ENCODE data around the gene CNTNAP2. TPM values are rescaled to one million over a fixed set of nuclear protein-coding genes. Genes with fewer than 3 reads are reported as not detected.

Gene CNTNAP2
- total and polyA plus RNA-seq, 9 of the 15 experiments (the other 6 are each of a cell fraction or from before 2014, with no cell fraction given) = 0.04 to 0.62 (median 0.09) TPM; not detected in 4

- TF ChIP-seq, protein P1, sequence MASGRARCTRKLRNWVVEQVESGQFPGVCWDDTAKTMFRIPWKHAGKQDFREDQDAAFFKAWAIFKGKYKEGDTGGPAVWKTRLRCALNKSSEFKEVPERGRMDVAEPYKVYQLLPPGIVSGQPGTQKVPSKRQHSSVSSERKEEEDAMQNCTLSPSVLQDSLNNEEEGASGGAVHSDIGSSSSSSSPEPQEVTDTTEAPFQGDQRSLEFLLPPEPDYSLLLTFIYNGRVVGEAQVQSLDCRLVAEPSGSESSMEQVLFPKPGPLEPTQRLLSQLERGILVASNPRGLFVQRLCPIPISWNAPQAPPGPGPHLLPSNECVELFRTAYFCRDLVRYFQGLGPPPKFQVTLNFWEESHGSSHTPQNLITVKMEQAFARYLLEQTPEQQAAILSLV (tag; IDR thresholded peaks at IDR 0.05) = no peak
- TF ChIP-seq ZNF280A (IDR thresholded peaks at IDR 0.05; ENCODE audit: low read depth, partially characterized antibody) = no peak
- no peak for TF ChIP-seq JUND (IDR thresholded peaks at IDR 0.05; ENCODE audit: borderline replicate concordance, low read depth, low read length)
- peak; percentile 66; the same call in 1 of the 3 replicates for TF ChIP-seq JUND (tag; IDR thresholded peaks at IDR 0.05; ENCODE audit: borderline replicate concordance, low read depth, low read length)
- TF ChIP-seq ZNF75A (CRISPR knock-in tag; IDR thresholded peaks at IDR 0.05) = no peak
- TF ChIP-seq, protein P2, sequence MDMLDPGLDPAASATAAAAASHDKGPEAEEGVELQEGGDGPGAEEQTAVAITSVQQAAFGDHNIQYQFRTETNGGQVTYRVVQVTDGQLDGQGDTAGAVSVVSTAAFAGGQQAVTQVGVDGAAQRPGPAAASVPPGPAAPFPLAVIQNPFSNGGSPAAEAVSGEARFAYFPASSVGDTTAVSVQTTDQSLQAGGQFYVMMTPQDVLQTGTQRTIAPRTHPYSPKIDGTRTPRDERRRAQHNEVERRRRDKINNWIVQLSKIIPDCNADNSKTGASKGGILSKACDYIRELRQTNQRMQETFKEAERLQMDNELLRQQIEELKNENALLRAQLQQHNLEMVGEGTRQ (CRISPR knock-in tag; IDR thresholded peaks at IDR 0.05) = no peak
- no peak for TF ChIP-seq YBX1 (IDR thresholded peaks at IDR 0.05)
- no peak for TF ChIP-seq WHSC1 (IDR thresholded peaks at IDR 0.05; ENCODE audit: low read length)
- no peak for TF ChIP-seq BMI1 (IDR thresholded peaks at IDR 0.05; ENCODE audit: low read length)
- no peak for TF ChIP-seq HOXB6 (CRISPR knock-in tag; IDR thresholded peaks at IDR 0.05; ENCODE audit: borderline replicate concordance)
- no peak for TF ChIP-seq ZBTB11 (CRISPR knock-in tag; IDR thresholded peaks at IDR 0.05)
- no peak for TF ChIP-seq BRD4 (IDR thresholded peaks at IDR 0.05)
- TF ChIP-seq DLX4 (CRISPR knock-in tag; IDR thresholded peaks at IDR 0.05) = no peak
- TF ChIP-seq TEAD4 (IDR thresholded peaks at IDR 0.05; ENCODE audit: low read length) = peak; percentile 74
- no peak for TF ChIP-seq TEAD4 (CRISPR knock-in tag; IDR thresholded peaks at IDR 0.05; ENCODE audit: borderline replicate concordance)
- peak; percentile 16 for TF ChIP-seq MEIS2 (IDR thresholded peaks at IDR 0.05; ENCODE audit: partially characterized antibody)
- no peak for TF ChIP-seq ILF3 (IDR thresholded peaks at IDR 0.05; ENCODE audit: borderline replicate concordance)
These were observed 2074.9 kb downstream of the CNTNAP2 start (continued) for GRCh38 chr7:148191391-148192065.
